ENCODE results near the gene FAIM2. TPM values are rescaled to one million over a fixed set of nuclear protein-coding genes. Genes with fewer than 3 reads are reported as not detected.
A peak's percentile ranks its signal among the peaks of the same experiment; 100 is the strongest.

FAIM2 gene
- total RNA-seq (5.5 TPM), polyA plus RNA-seq (ENCODE audit: insufficient read depth, low read depth, low replicate concordance) (1.3 TPM)
- long read RNA-seq, donor 1, result 0 reads
- long read RNA-seq, donor 2, full-length matches to known transcripts, result 4 of 4 reads
- long read RNA-seq, donor 2, partial matches to known transcripts, result 0 of 4 reads
- long read RNA-seq, donor 2, other reads (novel, unspliced or antisense), result 0 of 4 reads
- long read RNA-seq, donor 3, result 0 reads
- long read RNA-seq, donor 4, result 0 reads
- long read RNA-seq, donor 5, result 0 reads
- long read RNA-seq, donor 6, full-length matches to known transcripts, result 2 of 2 reads
- long read RNA-seq, donor 6, partial matches to known transcripts, result 0 of 2 reads
- long read RNA-seq, donor 6, other reads (novel, unspliced or antisense), result 0 of 2 reads
- long read RNA-seq, donor 7, partial matches to known transcripts, result 0 of 5 reads
- long read RNA-seq, donor 7, other reads (novel, unspliced or antisense), result 5 of 5 reads
- long read RNA-seq, donor 8, full-length matches to known transcripts, result 1 of 1 reads
- long read RNA-seq, donor 8, partial matches to known transcripts, result 0 of 1 reads
- long read RNA-seq, donor 8, other reads (novel, unspliced or antisense), result 0 of 1 reads
- long read RNA-seq, donor 9, result 0 reads
- long read RNA-seq, donor 10, full-length matches to known transcripts, result 1 of 425 reads
- long read RNA-seq, donor 10, partial matches to known transcripts, result 411 of 425 reads
- long read RNA-seq, donor 10, other reads (novel, unspliced or antisense), result 13 of 425 reads

- Histone ChIP-seq H3K9me3 (ENCODE audit: control insufficient read depth in 2 of 3, insufficient read depth in 1 of 3, low read length in 3 of 3) (no peaks in the 10 kb centered on the region), H3K27ac (ENCODE audit: low read depth in 2 of 2, low read length in 2 of 2) (no peak within 1 kb of the TSS), H3K4me1 (ENCODE audit: control insufficient read depth in 2 of 3, insufficient read depth in 2 of 3, low read depth in 1 of 3, low read length in 3 of 3) (peaks cover 0 to 4% (median 0%) of the 10 kb centered on the region in 3 donors), H3K9ac (ENCODE audit: low read length in 3 of 3) (no peak within 1 kb of the TSS), H3K4me3 (ENCODE audit: low read length in 3 of 3) (no peak within 1 kb of the TSS), H3K36me3 (ENCODE audit: control insufficient read depth in 2 of 3, insufficient read depth in 3 of 3, low read length in 3 of 3) (no peaks in the 10 kb centered on the region), H3K27me3 (ENCODE audit: control insufficient read depth, insufficient read depth, low read length) (no peaks in the 10 kb centered on the region)
- no peak for TF ChIP-seq CTCF (IDR thresholded peaks at IDR 0.05; ENCODE audit: borderline replicate concordance, extremely low read depth, insufficient read depth)
- FAIRE-seq (no peak), DNase-seq (peak; percentile 81 to 88 (median 84))
- intact Hi-C loops (cut with DNase I), result no loop called here
These were observed at the start of gene FAIM2 for GRCh38 chr12:49903700-49904423. TSS of gene FAIM2 (minus strand) at chr12:49903900. CDS start at chr12:49903792, 108 bp downstream.

- no peaks in the 10 kb centered on the region for H3K36me3 ChIP-seq (ENCODE audit: control insufficient read depth in 2 of 3, insufficient read depth in 3 of 3, low read length in 3 of 3)
- intact Hi-C loops (cut with DNase I), result no loop called here
- peak overlapping the region in 1 of 2 donors; percentile 45 for H3K27ac ChIP-seq (ENCODE audit: low read depth in 2 of 2, low read length in 2 of 2)
- H3K9ac ChIP-seq (ENCODE audit: low read length in 3 of 3), result peak overlapping the region in 1 of 3 donors; percentile 17
- no peaks in the 10 kb centered on the region for H3K9me3 ChIP-seq (ENCODE audit: control insufficient read depth in 2 of 3, insufficient read depth in 1 of 3, low read length in 3 of 3)
- no peaks in the 10 kb centered on the region for H3K4me1 ChIP-seq (ENCODE audit: control insufficient read depth in 2 of 3, insufficient read depth in 2 of 3, low read depth in 1 of 3, low read length in 3 of 3)
- peak overlapping the region in 2 of 3 donors; percentile 29 to 59 for H3K4me3 ChIP-seq (ENCODE audit: low read length in 3 of 3)
- peak in 2 of 5 donors; percentile 15 to 22 for DNase-seq
- no peak for FAIRE-seq
- peaks cover 3% of the 10 kb centered on the region for H3K27me3 ChIP-seq (ENCODE audit: control insufficient read depth, insufficient read depth, low read length)
- TF ChIP-seq CTCF (IDR thresholded peaks at IDR 0.05; ENCODE audit: borderline replicate concordance, extremely low read depth, insufficient read depth), result no peak
These were observed 49.5 kb upstream of the FAIM2 start for GRCh38 chr12:49953151-49953550.

- no peak for TF ChIP-seq CTCF (IDR thresholded peaks at IDR 0.05; ENCODE audit: borderline replicate concordance, extremely low read depth, insufficient read depth)
- Histone ChIP-seq H3K9me3 (ENCODE audit: control insufficient read depth in 2 of 3, insufficient read depth in 1 of 3, low read length in 3 of 3) (no peaks in the 10 kb centered on the region), H3K36me3 (ENCODE audit: control insufficient read depth in 2 of 3, insufficient read depth in 3 of 3, low read length in 3 of 3) (no peaks in the 10 kb centered on the region), H3K27me3 (ENCODE audit: control insufficient read depth, insufficient read depth, low read length) (peaks cover 3% of the 10 kb centered on the region), H3K4me1 (ENCODE audit: control insufficient read depth in 2 of 3, insufficient read depth in 2 of 3, low read depth in 1 of 3, low read length in 3 of 3) (no peaks in the 10 kb centered on the region), H3K4me3 (ENCODE audit: low read length in 3 of 3) (peak overlapping the region; percentile 12 to 59 (median 18)), H3K27ac (ENCODE audit: low read depth in 2 of 2, low read length in 2 of 2) (peak overlapping the region; percentile 21 to 45), H3K9ac (ENCODE audit: low read length in 3 of 3) (peak overlapping the region in 1 of 3 donors; percentile 17)
- FAIRE-seq, result no peak
- intact Hi-C loops (cut with DNase I), result no loop called here
- peak in 2 of 5 donors; percentile 19 to 38 for DNase-seq
These were observed 48.8 kb upstream of the FAIM2 start for GRCh38 chr12:49952391-49953055.

Measured in kidney (tissue), 22 donors.